RWPE2 (cell line): Measurements from ENCODE around the gene IFI30.

Experiments
- ATAC-seq: fragments of 200-7000 bp; cut with Tn5 transposase; 3 replicates; pipeline ENCODE4 v1.9.1; 2021; ENCODE audit warnings: low read depth
- DNase-seq: peaks from one replicate; pipeline ENCODE4 v3.0.0-alpha.2; 2020; ENCODE audit warnings: low spot score
- H3K27ac ChIP-seq: fragments of 450-650 bp; 2 replicates; pipeline ENCODE4 v1.5.1; 2017; ENCODE audit warnings: mild to moderate bottlenecking; ENCODE audit not compliant: poor library complexity, severe bottlenecking
- H3K27me3 ChIP-seq: fragments of 250-450 bp; sonication (Bioruptor Pico); 2 replicates; pipeline ENCODE4 v1.5.1; 2021; ENCODE audit warnings: mild to moderate bottlenecking, moderate library complexity; ENCODE audit not compliant: insufficient read depth, poor library complexity, severe bottlenecking
- H3K36me3 ChIP-seq: fragments of 250-450 bp; sonication (Bioruptor Pico); 2 replicates; pipeline ENCODE4 v1.5.1; 2020; ENCODE audit warnings: low read depth, mild to moderate bottlenecking, moderate library complexity
- H3K4me1 ChIP-seq: fragments of 250-450 bp; sonication (Bioruptor Pico); 2 replicates; pipeline ENCODE4 v1.5.1; 2021; ENCODE audit warnings: mild to moderate bottlenecking, moderate library complexity; ENCODE audit not compliant: insufficient read depth, poor library complexity, severe bottlenecking
- H3K4me3 ChIP-seq: fragments of 250-450 bp; sonication (Bioruptor Pico); 2 replicates; pipeline ENCODE4 v1.5.1; 2021; ENCODE audit warnings: mild to moderate bottlenecking, moderate library complexity; ENCODE audit not compliant: severe bottlenecking
- H3K9me3 ChIP-seq: fragments of 250-450 bp; sonication (Bioruptor Pico); 2 replicates; pipeline ENCODE4 v1.5.1; 2021; ENCODE audit warnings: mild to moderate bottlenecking, moderate library complexity; ENCODE audit not compliant: severe bottlenecking
- CTCF ChIP-seq: fragments of 450-650 bp; IDR thresholded peaks from one replicate; pipeline ENCODE4 v1.5.1; 2017; ENCODE audit warnings: mild to moderate bottlenecking, moderate library complexity; ENCODE audit not compliant: poor library complexity, severe bottlenecking

Gene IFI30

GRCh38 chr19:18194181-18194530 is 20.5 kb downstream of the IFI30 start:
- no peaks in the 10 kb centered on the region for H3K27me3 ChIP-seq
- no peaks in the 10 kb centered on the region for H3K9me3 ChIP-seq
- no peak for DNase-seq
- no peak for ATAC-seq
- H3K4me3 ChIP-seq = peak overlapping the region; percentile 69
- peak overlapping the region; percentile 44 for H3K27ac ChIP-seq
- no peak for TF ChIP-seq CTCF
- H3K4me1 ChIP-seq = peaks cover 2% of the 10 kb centered on the region
- peaks cover 12% of the 10 kb centered on the region; the same call in 1 of the 2 replicates for H3K36me3 ChIP-seq

- H3K4me3 ChIP-seq = peak overlapping the region; percentile 69
- no peaks in the 10 kb centered on the region for H3K27me3 ChIP-seq
- DNase-seq = no peak
- H3K36me3 ChIP-seq = peaks cover 12% of the 10 kb centered on the region; the same call in 1 of the 2 replicates
- no peak for ATAC-seq
- TF ChIP-seq CTCF = no peak
- H3K9me3 ChIP-seq = no peaks in the 10 kb centered on the region
- peak overlapping the region; percentile 44 for H3K27ac ChIP-seq
- peaks cover 2% of the 10 kb centered on the region for H3K4me1 ChIP-seq
Measured at GRCh38 chr19:18194554-18195238, 21.1 kb downstream of the IFI30 start.

GRCh38 chr19:18196511-18196845 is 22.9 kb downstream of the IFI30 start:
- Histone ChIP-seq H3K9me3 (no peaks in the 10 kb centered on the region), H3K36me3 (peaks cover 12% of the 10 kb centered on the region), H3K4me3 (no peak overlapping the region), H3K27me3 (no peaks in the 10 kb centered on the region), H3K27ac (no peak overlapping the region), H3K4me1 (peaks cover 2% of the 10 kb centered on the region)
- ATAC-seq (no peak), DNase-seq (no peak)
- no peak for TF ChIP-seq CTCF

GRCh38 chr19:18197306-18197705 is 23.7 kb downstream of the IFI30 start:
- no peak for TF ChIP-seq CTCF
- Histone ChIP-seq H3K9me3 (no peaks in the 10 kb centered on the region), H3K4me1 (peaks cover 2% of the 10 kb centered on the region), H3K4me3 (no peak overlapping the region), H3K27ac (no peak overlapping the region), H3K27me3 (no peaks in the 10 kb centered on the region), H3K36me3 (peaks cover 15% of the 10 kb centered on the region)
- no peak for DNase-seq
- ATAC-seq = no peak

GRCh38 chr19:18197941-18198340 is 24.3 kb downstream of the IFI30 start:
- Histone ChIP-seq H3K36me3 (peaks cover 15% of the 10 kb centered on the region), H3K4me1 (peaks cover 2% of the 10 kb centered on the region), H3K9me3 (no peaks in the 10 kb centered on the region), H3K27ac (no peak overlapping the region), H3K27me3 (no peaks in the 10 kb centered on the region), H3K4me3 (no peak overlapping the region)
- DNase-seq (no peak), ATAC-seq (no peak)
- no peak for TF ChIP-seq CTCF
